Endothelial cell of umbilical vein (primary cell): ENCODE results near the gene MGAT5. TPM values are rescaled to one million over a fixed set of nuclear protein-coding genes. Genes with fewer than 3 reads are reported as not detected.

Experiments
- BruUV-seq: library from RNA; stranded (reverse); fragments of 400-500 nt; replicated peaks from 2 replicates; lab custom pipeline; 2021; lab: Mats Ljungman, UMichigan
- CTCF ChIA-PET: fragments of 300-600, 350-600 bp; sonication (Branson Sonifier 250); formaldehyde crosslinking; loops from one replicate; lab custom pipeline; 2021; ENCODE audit warnings: antibody characterized with exemption, inconsistent platforms; lab: Charles Lee
- POLR2A ChIA-PET: fragments of 300-600, 350-600 bp; sonication (Branson Sonifier 250); formaldehyde crosslinking; loops from one replicate; lab custom pipeline; 2021; ENCODE audit warnings: antibody characterized with exemption, inconsistent platforms; lab: Charles Lee
- DNase-seq: peaks from one replicate; pipeline ENCODE4 v3.0.0-alpha.2; 2011; ENCODE audit warnings: low read depth, low spot score
- FAIRE-seq: peaks from 2 replicates; lab custom pipeline; 2011; peaks lifted over from hg19 to GRCh38; lab: Jason Lieb, UNC
- H2AFZ ChIP-seq: 2 replicates; pipeline ENCODE4 v1.6.0; 2012; ENCODE audit warnings: low read depth, low read length, control low read depth, inconsistent platforms
- H3K27ac ChIP-seq: 2 replicates; pipeline ENCODE4 v1.5.1; 2011; ENCODE audit warnings: low read depth, mild to moderate bottlenecking, control low read depth, low read length, moderate library complexity; ENCODE audit not compliant: insufficient read depth
- H3K27me3 ChIP-seq, 2 experiments: 2 replicates each; pipeline versions ENCODE4 v1.6.0 to v1.6.1; 2011; ENCODE audit warnings: low read length in 2 of 2, mixed read lengths in 1 of 2; ENCODE audit not compliant: control insufficient read depth in 2 of 2, insufficient read depth in 2 of 2
- H3K36me3 ChIP-seq, 2 experiments: 2 replicates in 1 of 2; 3 replicates in 1 of 2; pipeline ENCODE4 v1.5.1; 2011; ENCODE audit warnings: low read length in 2 of 2, mild to moderate bottlenecking in 1 of 2, moderate library complexity in 1 of 2; ENCODE audit not compliant: control insufficient read depth in 2 of 2, insufficient read depth in 2 of 2; ENCODE audit errors: extremely low read depth in 1 of 2
- H3K4me1 ChIP-seq: 3 replicates; pipeline ENCODE4 v1.5.1; 2011; ENCODE audit warnings: mild to moderate bottlenecking, low read length; ENCODE audit not compliant: control insufficient read depth, insufficient read depth; ENCODE audit errors: extremely low read depth
- H3K4me2 ChIP-seq: 2 replicates; pipeline ENCODE4 v1.6.1; 2011; ENCODE audit warnings: low read length, control low read depth, mixed read lengths; ENCODE audit not compliant: insufficient read depth
- H3K4me3 ChIP-seq, 3 experiments: fragments of 200-600 bp in 1 of 3; sonication (generic), shearing (Covaris generic) in 1 of 3; replicated peaks in 1 of 3; 2 replicates each; pipeline ENCODE4 v1.5.1; 2011 to 2016; ENCODE audit warnings: control low read depth in 3 of 3, low read length in 3 of 3, mild to moderate bottlenecking in 2 of 3, inconsistent platforms in 1 of 3, low read depth in 1 of 3, moderate library complexity in 1 of 3; ENCODE audit not compliant: insufficient read depth in 1 of 3
- H3K79me2 ChIP-seq: 2 replicates; pipeline ENCODE4 v1.6.0; 2012; ENCODE audit warnings: low read length, inconsistent platforms; ENCODE audit not compliant: control insufficient read depth, insufficient read depth
- H3K9ac ChIP-seq: replicated peaks from 2 replicates; pipeline ENCODE3; 2011; ENCODE audit warnings: low read length, control low read depth; ENCODE audit not compliant: insufficient read depth; ENCODE audit errors: extremely low read depth
- H3K9me1 ChIP-seq: replicated peaks from 3 replicates; pipeline ENCODE4 v1.6.0; 2011; ENCODE audit warnings: mild to moderate bottlenecking, low read length; ENCODE audit not compliant: control insufficient read depth, insufficient read depth; ENCODE audit errors: extremely low read depth
- H3K9me3 ChIP-seq: replicated peaks from 2 replicates; pipeline ENCODE4 v1.5.1; 2012; ENCODE audit warnings: low read length, inconsistent platforms; ENCODE audit not compliant: control insufficient read depth, insufficient read depth
- H4K20me1 ChIP-seq: replicated peaks from 2 replicates; pipeline ENCODE3; 2011; ENCODE audit warnings: mild to moderate bottlenecking, low read length; ENCODE audit not compliant: control insufficient read depth, insufficient read depth; ENCODE audit errors: extremely low read depth
- CTCF ChIP-seq, 2 donors: IDR thresholded peaks; 1 replicate in 1 of 2; 2 replicates in 1 of 2; pipeline ENCODE4 v1.5.1; 2011; ENCODE audit warnings: low read length in 2 of 2, mild to moderate bottlenecking in 2 of 2, moderate library complexity in 2 of 2, control low read depth in 1 of 2, inconsistent platforms in 1 of 2, low read depth in 1 of 2; ENCODE audit not compliant: insufficient read depth in 1 of 2; ENCODE audit errors: extremely low read depth in 1 of 2
- EZH2 ChIP-seq: IDR thresholded peaks from 2 replicates; pipeline ENCODE4 v1.6.1; 2012; ENCODE audit warnings: borderline replicate concordance, low read depth, mild to moderate bottlenecking, moderate library complexity, low read length, inconsistent platforms; ENCODE audit not compliant: severe bottlenecking
- FOS ChIP-seq: IDR thresholded peaks from 2 replicates; pipeline ENCODE4 v1.6.1; 2011; ENCODE audit warnings: mild to moderate bottlenecking, low read length, moderate library complexity, borderline replicate concordance; ENCODE audit not compliant: insufficient read depth
- GATA2 ChIP-seq: IDR thresholded peaks from 2 replicates; pipeline ENCODE4 v1.7.0; 2011; ENCODE audit warnings: low read depth, mild to moderate bottlenecking, moderate library complexity, mixed read lengths, low read length; ENCODE audit not compliant: insufficient read length, insufficient read depth
- JUN ChIP-seq: IDR thresholded peaks from 2 replicates; pipeline ENCODE4 v1.6.1; 2011; ENCODE audit warnings: borderline replicate concordance, low read depth; ENCODE audit not compliant: insufficient read length, insufficient read depth
- MAX ChIP-seq: IDR thresholded peaks from 2 replicates; pipeline ENCODE4 v1.6.1; 2011; ENCODE audit not compliant: insufficient read depth, insufficient read length
- MYC ChIP-seq: IDR thresholded peaks from one replicate; pipeline ENCODE4 v1.6.1; 2011; ENCODE audit warnings: mild to moderate bottlenecking, low read depth, low read length
- POLR2A ChIP-seq: IDR thresholded peaks from 2 replicates; pipeline ENCODE4 v1.6.1; 2012; ENCODE audit warnings: low read depth, mild to moderate bottlenecking, control low read depth, low read length
- POLR2AphosphoS5 ChIP-seq: IDR thresholded peaks from 2 replicates; pipeline ENCODE4 v1.6.1; 2012; ENCODE audit warnings: low read depth, mild to moderate bottlenecking, control low read depth, low read length, moderate library complexity; ENCODE audit not compliant: insufficient read depth
- dilution Hi-C: fragments of 300-500 bp; cut with MboI; formaldehyde crosslinking; loops from one replicate; pipeline ENCODE4 v1.15.0; 2019; ENCODE audit warnings: low sequenced_read_pairs; ENCODE audit not compliant: extremely low pct_ligation_motif_present
- intact Hi-C: fragments of 100-400 bp; cut with micrococcal nuclease; formaldehyde crosslinking; loops from one replicate; pipeline ENCODE4 v1.10.0; 2022
- polyA plus RNA-seq, 4 experiments: library from polyadenylated mRNA; depleted of rRNA in 3 of 4; stranded (reverse) in 3 of 4; unstranded in 1 of 4; fragments of >200 nt; gene quantifications; 2 replicates each; pipeline versions ENCODE4 v1.2.1 to v1.2.3, GENCODE V29; 2011 to 2012; ENCODE audit warnings: missing spikeins in 1 of 4
- total RNA-seq: library from RNA; stranded (reverse); gene quantifications from 2 replicates; pipeline ENCODE4 v1.2.3, GENCODE V29; 2021

The MGAT5 gene
- total and polyA plus RNA-seq, 2 donors (not counting 3 experiments of a cell fraction or from before 2014, with no cell fraction given) = 17.7 to 84.1 TPM

- no peak for FAIRE-seq
- Histone ChIP-seq H3K9me3 (no peaks in the 10 kb centered on the region), H3K9me1 (no peaks in the 10 kb centered on the region), H3K4me3 (no peak overlapping the region), H4K20me1 (no peaks in the 10 kb centered on the region), H3K9ac (no peak overlapping the region), H3K36me3 (no peaks in the 10 kb centered on the region), H3K79me2 (no peaks in the 10 kb centered on the region), H3K27ac (no peak overlapping the region), H3K4me1 (no peaks in the 10 kb centered on the region), H3K27me3 (peaks cover 0 to 7% of the 10 kb centered on the region in 2 experiments), H3K4me2 (no peak overlapping the region), H2AFZ (no peak overlapping the region)
- intact Hi-C loops = no loop called here
- dilution Hi-C loops = no loop called here
- DNase-seq = no peak
- TF ChIP-seq MAX (no peak), FOS (no peak), MYC (no peak), JUN (no peak), POLR2AphosphoS5 (no peak), GATA2 (no peak), POLR2A (no peak), CTCF (IDR thresholded peaks at IDR 0.05; ENCODE audit: extremely low read depth in 1 of 2, insufficient read depth in 1 of 2, low read depth in 1 of 2, low read length in 2 of 2) (no peak), EZH2 (no peak)
- ChIA-PET CTCF (interaction anchor here (1.2 kb wide), 1 partner anchor 39 kb away, joined by 3 read pairs; no protein-coding TSS in a partner anchor), POLR2A (no interaction called here)
- BruUV-seq = no TSS peak
Observed at GRCh38 chr2:134489732-134490384, 236.0 kb downstream of the MGAT5 start.
